HL-60 (cell line): ENCODE results near the gene EIF4A3.

Experiments used
- DNase-seq, 2 experiments: peaks; one replicate each; pipeline ENCODE4 v3.0.0-alpha.2; 2010 to 2020; ENCODE audit warnings: low read depth in 1 of 2, low spot score in 1 of 2
- H3K27ac ChIP-seq: fragments of 250-450 bp; sonication (Bioruptor Pico); replicated peaks from 2 replicates; pipeline ENCODE4 v1.5.1; 2020; ENCODE audit warnings: mild to moderate bottlenecking, moderate library complexity
- H3K27me3 ChIP-seq: fragments of 250-450 bp; sonication (Bioruptor Pico); 2 replicates; pipeline ENCODE4 v1.5.1; 2021; ENCODE audit warnings: mild to moderate bottlenecking, moderate library complexity; ENCODE audit not compliant: insufficient read depth, poor library complexity, severe bottlenecking
- H3K4me3 ChIP-seq: replicated peaks from 2 replicates; pipeline ENCODE4 v1.5.1; 2011; ENCODE audit warnings: mild to moderate bottlenecking, control low read depth, low read length; ENCODE audit not compliant: insufficient read depth
- CTCF ChIP-seq: IDR thresholded peaks from one replicate; pipeline ENCODE4 v1.5.1; 2011; ENCODE audit warnings: low read length, control low read depth, inconsistent platforms; ENCODE audit not compliant: insufficient read depth
- GABPA ChIP-seq: IDR thresholded peaks from 2 replicates; pipeline ENCODE4 v1.6.1; 2012; ENCODE audit warnings: low read depth
- POLR2AphosphoS5 ChIP-seq: IDR thresholded peaks from 2 replicates; pipeline ENCODE4 v1.6.1; 2012; ENCODE audit warnings: low read depth
- SPI1 ChIP-seq: IDR thresholded peaks from 2 replicates; pipeline ENCODE4 v1.6.1; 2012; ENCODE audit warnings: low read depth, mild to moderate bottlenecking, borderline replicate concordance
- TF ChIP-seq, protein P1 (sequence below): IDR thresholded peaks from 2 replicates; pipeline ENCODE4 v1.6.1; 2012; ENCODE audit warnings: low read depth; ENCODE audit not compliant: insufficient replicate concordance

The EIF4A3 gene

DNA sequence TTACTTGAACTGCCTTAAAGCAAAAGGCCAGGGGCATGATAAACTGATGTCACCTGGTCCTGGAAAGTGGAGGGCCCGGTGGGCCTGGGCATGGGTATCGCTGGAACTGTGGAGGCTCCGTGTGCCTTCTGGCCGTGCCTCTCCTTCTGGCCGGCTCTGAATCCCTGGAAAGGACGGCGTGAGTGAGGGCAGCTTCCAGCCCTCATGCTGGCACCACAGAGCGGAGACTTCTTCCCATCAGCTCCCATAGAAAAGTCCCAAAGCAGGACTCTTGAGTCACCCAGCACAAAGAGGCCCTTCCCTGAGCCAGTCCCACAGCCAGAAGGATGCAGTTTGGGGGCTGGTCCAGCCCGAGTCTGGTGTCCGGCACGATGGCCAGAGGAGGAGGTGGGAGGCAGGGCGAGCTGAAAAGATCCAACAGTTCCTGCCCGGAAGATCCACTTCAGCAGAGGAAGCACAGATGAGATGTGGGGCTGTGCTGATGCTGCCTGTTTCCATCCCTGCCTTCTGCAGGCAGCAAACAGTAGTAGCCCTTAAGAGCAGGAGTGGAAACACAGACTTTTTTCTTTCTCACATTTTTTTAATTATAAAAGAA, 37.8 kb downstream of the EIF4A3 start:
- H3K27me3 ChIP-seq = peaks cover 13% of the 10 kb centered on the region
- H3K4me3 ChIP-seq = no peak overlapping the region
- no peak overlapping the region for H3K27ac ChIP-seq
- DNase-seq = no peak
- TF ChIP-seq POLR2AphosphoS5 = no peak
- no peak for TF ChIP-seq CTCF
- TF ChIP-seq GABPA = no peak
- TF ChIP-seq SPI1 = no peak
- TF ChIP-seq, protein P1, sequence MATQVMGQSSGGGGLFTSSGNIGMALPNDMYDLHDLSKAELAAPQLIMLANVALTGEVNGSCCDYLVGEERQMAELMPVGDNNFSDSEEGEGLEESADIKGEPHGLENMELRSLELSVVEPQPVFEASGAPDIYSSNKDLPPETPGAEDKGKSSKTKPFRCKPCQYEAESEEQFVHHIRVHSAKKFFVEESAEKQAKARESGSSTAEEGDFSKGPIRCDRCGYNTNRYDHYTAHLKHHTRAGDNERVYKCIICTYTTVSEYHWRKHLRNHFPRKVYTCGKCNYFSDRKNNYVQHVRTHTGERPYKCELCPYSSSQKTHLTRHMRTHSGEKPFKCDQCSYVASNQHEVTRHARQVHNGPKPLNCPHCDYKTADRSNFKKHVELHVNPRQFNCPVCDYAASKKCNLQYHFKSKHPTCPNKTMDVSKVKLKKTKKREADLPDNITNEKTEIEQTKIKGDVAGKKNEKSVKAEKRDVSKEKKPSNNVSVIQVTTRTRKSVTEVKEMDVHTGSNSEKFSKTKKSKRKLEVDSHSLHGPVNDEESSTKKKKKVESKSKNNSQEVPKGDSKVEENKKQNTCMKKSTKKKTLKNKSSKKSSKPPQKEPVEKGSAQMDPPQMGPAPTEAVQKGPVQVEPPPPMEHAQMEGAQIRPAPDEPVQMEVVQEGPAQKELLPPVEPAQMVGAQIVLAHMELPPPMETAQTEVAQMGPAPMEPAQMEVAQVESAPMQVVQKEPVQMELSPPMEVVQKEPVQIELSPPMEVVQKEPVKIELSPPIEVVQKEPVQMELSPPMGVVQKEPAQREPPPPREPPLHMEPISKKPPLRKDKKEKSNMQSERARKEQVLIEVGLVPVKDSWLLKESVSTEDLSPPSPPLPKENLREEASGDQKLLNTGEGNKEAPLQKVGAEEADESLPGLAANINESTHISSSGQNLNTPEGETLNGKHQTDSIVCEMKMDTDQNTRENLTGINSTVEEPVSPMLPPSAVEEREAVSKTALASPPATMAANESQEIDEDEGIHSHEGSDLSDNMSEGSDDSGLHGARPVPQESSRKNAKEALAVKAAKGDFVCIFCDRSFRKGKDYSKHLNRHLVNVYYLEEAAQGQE = no peak

DNA sequence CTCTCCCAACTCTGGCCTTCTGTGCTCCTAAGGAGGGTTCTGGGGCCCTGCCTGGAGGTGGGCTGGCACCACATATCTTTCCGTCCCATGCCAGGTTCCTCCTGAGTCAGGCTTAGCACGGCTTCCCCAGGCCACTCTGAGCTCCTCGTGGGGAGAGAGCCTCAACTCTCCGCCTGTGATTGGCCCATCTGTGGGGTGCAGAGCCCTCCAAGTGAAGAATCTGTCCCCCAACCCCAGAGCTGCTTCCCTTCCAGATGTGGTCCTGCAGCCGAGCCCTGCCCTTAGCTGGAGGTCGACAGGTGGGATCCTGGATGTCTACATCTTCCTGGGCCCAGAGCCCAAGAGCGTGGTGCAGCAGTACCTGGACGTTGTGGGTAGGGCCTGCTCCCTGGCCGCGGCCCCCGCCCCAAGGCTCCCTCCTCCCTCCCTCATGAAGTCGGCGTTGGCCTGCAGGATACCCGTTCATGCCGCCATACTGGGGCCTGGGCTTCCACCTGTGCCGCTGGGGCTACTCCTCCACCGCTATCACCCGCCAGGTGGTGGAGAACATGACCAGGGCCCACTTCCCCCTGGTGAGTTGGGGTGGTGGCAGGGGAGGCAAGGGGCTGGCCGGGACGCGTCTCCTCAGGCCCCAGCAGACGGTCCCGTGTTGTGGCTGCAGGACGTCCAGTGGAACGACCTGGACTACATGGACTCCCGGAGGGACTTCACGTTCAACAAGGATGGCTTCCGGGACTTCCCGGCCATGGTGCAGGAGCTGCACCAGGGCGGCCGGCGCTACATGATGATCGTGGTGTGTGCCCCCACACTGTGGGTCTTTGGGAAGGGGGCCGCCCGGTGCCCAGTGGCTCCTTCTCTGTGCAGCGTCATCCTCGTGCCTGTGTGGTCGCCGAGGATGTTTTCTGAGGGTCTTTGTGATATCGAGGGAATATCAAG, 38.6 kb downstream of the EIF4A3 start:
- H3K27ac ChIP-seq = no peak overlapping the region
- DNase-seq = no peak
- peaks cover 13% of the 10 kb centered on the region for H3K27me3 ChIP-seq
- TF ChIP-seq CTCF = no peak
- TF ChIP-seq SPI1 = no peak
- TF ChIP-seq, protein P1 = no peak
- no peak for TF ChIP-seq GABPA
- TF ChIP-seq POLR2AphosphoS5 = no peak
- no peak overlapping the region for H3K4me3 ChIP-seq

DNA sequence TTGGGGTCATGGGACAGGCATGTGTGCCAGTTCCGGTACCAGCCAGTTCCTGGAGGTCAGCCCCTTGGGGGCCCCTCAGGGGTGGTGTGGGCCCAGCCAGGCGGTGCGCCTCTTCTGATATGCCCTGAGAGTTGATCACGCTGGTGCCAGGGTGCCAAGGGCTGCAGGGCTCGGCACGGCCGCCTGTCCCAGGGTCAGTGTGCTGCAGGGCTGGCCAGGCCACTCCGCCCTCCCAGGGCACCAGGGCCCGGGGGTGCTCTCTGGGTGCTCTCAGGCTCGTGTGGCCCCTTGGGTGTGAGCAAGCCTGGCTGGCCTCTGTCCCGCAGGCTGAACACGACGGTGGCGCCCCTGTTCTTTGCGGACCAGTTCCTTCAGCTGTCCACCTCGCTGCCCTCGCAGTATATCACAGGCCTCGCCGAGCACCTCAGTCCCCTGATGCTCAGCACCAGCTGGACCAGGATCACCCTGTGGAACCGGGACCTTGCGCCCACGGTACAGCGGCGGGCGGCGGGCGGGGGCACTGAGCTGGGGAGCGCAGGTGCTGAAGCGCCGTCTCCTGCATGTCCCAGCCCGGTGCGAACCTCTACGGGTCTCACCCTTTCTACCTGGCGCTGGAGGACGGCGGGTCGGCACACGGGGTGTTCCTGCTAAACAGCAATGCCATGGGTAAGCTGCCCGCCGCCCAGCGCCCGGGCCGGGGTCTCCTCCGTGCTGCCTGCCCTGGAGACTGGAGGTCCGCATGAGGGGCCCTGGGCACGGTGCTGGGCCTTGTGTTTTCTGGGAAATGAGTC, 39.5 kb downstream of the EIF4A3 start:
- Histone ChIP-seq H3K4me3 (no peak overlapping the region), H3K27ac (no peak overlapping the region), H3K27me3 (peaks cover 13% of the 10 kb centered on the region)
- TF ChIP-seq POLR2AphosphoS5 (no peak), CTCF (no peak), GABPA (no peak), SPI1 (no peak)
- TF ChIP-seq, protein P1 = no peak
- DNase-seq = no peak
